Measurements from ENCODE around the gene ZCRB1.
A peak's percentile ranks its signal among the peaks of the same experiment; 100 is the strongest.
"Not testable (repeated sequence)": the region's sequence is repeated elsewhere in the genome, so short reads cannot be mapped to it uniquely, and the experiment has no call there.

The ZCRB1 gene, protein sequence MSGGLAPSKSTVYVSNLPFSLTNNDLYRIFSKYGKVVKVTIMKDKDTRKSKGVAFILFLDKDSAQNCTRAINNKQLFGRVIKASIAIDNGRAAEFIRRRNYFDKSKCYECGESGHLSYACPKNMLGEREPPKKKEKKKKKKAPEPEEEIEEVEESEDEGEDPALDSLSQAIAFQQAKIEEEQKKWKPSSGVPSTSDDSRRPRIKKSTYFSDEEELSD

DNA sequence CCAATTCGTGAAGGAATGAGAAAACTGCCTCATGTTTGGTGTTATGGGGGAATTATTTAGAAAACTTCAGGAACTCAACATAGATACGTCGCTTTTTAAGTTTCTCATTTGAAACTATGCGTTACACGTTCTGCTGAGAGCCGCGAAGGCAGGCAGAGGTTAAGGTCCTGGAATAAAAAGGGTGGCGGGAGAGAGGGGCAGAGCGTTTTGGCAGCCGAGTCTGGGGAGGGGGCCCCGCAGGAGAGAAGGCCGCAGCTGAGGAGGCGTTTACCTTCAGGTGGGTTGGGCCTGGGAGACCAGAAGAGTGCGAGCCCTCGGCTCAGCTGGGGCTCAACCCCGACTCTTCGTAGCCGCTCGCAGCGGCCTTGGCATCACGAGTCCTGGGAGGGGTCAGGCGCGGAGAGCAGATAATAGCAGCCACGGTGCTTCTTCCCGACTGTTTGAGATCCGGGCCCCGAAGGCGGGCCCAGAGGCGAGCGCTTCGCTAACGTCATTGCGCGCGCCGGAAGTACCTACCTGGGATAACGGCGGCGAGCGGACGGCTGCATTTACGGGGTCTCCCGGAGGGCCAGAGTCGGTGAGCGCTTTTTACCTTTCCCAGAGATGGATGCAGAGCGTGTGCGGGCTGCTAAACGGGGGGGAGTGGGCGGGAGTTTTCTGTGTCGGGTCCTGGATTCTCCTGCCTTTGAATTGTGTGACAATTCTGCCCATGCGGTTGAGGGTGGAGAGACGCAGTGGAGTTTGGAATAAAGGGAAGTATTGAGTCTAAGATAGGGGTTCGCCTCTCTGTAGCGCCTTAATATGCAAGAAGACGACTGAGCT is at the start of gene ZCRB1, which contains the start of gene PPHLN1:
TSS of gene ZCRB1 (minus strand) at position 442 of the 822 bp plus-strand sequence. CDS start 1,992 bp downstream, outside the sequence.
TSS of gene PPHLN1 (plus strand) at position 515 of the 822 bp plus-strand sequence. CDS start 9,736 bp downstream, outside the sequence.
- peak; percentile 92 for DNase-seq

DNA sequence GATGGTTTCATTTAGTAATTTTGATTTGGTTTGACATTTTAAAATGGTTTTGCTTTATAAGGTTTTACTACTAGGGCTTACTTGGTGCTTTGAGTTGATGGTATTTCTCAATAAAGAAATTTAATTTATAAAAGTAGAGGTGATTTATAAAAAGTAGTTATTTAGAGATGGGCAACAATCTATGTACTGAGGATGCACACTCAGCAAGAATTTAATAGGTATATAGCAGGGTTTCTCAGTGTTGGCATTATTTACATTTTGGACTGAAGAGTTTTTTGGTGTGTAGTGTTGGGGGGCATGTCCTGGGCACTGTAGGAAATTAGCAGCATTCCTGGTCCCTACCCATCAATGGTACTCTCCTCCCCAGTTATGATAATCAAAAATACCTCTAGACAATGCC is 47.8 kb upstream of the ZCRB1 start:
- DNase-seq: no peak

DNA sequence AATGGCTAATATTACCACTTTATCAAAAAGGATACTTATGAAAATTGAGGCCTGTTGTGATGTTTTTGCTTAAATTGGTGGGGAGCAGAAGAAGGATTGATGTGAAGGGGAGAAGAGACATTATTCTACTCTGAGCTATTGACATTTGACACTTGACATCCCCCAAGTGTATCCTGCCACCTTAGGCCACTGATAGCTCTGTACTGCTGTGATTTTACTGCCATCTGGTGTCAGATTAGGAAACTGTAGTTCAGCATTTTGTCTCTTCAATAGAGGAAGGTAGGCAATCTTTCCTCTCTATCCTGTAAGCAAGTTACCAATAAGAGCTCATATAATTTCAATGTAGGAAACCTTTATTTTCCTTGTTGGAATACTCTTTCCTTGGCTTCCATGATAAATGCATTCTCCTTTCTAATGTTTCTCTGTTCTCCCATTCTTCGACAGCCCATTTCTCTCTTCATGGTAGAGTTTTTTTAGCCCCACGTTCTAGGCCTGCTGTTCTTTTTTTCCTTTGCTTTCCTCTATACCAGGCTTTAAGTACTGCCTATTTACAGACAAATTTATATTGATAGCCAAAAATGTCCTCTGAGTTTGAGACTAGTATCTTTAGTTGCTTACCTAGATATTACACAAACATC is 46.4 kb upstream of the ZCRB1 start:
- DNase-seq: peak; percentile 89

GRCh38 chr12:42370013-42370412 is 44.1 kb upstream of the ZCRB1 start:
- DNase-seq: no peak

DNA sequence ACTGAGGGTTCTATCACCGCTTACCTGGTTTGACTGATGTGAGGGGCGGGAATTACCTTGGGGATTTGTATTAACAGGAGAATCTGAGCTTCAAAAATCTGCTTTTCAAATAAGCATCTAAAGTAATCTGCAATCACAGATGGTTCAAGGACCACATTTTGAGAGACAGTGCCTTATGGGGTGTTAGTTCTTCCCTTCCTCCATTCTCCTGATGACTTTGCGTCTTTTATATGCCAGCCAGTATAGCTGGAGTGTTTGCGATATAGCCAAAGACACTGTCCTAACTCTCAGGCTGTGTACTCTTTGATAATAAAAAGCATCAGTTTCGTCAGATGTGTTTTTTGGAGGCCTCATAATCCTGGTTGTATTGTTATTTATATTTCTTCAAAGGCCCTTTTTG is 39.6 kb upstream of the ZCRB1 start:
- no peak for DNase-seq

DNA sequence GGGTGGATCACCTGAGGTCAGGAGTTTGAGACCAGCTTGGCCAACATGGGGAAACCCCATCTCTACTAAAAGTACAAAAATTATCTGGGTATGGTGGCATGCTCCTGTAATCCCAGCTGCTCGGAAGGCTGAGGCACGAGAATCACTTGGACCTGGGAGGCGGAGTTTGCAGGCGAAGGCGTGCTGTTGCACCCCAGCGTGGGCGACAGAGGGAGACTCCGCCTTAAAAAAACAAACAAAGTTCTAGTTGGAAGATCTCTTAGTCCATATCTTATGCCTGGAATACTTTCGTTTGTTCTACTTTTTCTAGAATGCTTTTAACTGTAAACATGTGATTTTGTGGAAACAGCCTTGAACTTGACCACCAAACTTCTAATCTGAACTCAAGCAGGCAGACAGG is 38.8 kb upstream of the ZCRB1 start:
- no peak for DNase-seq

DNA sequence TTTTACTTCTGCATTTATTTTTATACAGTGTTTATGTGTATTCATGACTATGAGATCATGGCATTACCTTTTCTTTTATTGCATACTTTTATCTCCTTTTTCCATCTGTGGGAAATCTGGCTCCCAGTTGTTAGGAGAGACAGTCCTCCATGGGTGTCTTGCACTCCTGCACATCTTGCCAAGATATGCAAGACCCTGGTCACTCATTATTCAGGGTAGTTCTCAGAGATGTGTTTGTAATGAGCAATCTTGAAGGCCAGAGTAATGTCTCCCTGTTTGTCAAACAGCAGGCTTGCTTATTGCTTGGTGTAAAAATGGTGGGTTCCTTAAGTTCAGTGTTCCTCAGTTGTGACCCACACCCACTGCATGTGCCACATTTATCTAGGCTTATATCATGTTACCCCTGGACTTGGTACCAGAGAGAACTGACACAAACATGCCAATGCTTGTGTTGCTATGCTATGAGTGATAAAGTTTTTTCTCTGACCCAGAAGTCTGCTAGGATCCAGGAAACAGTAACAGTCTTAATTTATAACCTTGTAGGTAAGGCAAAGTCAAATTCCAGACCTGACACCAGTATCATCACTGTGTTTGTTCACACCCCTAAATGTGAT is 36.9 kb upstream of the ZCRB1 start:
- no peak for DNase-seq

DNA sequence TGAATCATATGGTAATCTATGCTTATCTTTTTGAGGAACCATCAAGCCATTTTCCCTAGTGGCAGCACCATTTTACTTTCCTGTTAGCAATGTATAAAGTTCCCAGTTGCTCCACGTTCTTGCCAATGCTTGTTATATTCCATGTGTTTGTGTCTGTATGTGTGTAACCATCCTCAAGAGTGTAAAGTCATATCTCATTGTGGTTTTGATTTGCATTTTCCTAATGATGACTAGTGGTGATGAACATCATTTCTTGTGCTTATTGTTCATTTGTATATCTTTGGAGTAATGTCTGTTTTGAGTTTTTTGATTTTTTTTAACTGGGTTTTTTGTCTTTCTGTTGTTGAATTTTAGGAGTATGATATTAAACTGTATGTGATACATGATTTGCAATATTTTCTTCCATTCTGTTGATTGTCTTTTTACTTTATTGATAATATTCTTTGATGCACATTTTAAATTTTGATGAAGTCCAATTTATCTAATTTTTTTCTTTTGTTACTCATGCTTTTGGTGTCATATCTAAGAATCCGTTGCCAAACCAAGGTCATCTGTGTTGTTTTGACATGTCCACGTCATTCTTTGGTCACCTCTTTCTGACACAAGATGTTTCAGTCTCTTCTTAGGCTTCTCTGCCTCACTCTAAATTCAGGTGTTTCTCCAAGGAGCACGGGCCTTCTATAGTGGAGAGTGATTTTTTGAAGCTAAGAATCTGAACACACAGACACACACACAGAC is 36.2 kb upstream of the ZCRB1 start:
- DNase-seq: no peak

DNA sequence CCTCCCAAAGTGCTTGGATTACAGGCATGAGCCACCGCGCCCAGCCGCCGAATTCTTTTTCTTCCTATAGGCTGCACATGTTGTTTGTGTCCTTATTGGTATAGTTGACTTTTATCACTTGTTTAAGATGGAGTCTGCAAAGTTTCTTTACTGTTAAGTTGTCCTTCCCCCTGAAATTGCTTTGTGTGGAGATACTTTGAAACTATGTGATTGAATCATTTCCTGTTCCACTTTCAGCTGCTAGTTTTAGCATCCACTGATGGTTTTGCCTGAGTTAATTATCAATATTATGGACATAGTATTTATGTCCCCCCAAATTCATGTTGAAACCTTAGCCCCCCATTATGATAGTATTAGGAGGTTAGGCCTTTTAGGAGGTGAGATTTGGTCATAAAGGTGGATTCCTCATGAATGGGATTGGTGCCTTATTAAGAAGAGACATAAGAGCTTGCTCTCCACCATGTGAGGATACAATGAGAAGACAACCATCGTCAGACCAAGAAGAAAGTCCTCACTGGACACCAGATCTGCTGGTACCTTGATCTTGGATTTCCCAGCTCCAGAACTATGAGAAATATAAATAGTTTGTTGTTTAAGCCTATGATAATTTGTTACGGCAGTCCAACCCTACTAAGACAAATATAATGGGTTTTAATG is 35.0 kb upstream of the ZCRB1 start:
- no peak for DNase-seq

GRCh38 chr12:42356344-42356743 is 30.4 kb upstream of the ZCRB1 start:
- no peak for DNase-seq

DNA sequence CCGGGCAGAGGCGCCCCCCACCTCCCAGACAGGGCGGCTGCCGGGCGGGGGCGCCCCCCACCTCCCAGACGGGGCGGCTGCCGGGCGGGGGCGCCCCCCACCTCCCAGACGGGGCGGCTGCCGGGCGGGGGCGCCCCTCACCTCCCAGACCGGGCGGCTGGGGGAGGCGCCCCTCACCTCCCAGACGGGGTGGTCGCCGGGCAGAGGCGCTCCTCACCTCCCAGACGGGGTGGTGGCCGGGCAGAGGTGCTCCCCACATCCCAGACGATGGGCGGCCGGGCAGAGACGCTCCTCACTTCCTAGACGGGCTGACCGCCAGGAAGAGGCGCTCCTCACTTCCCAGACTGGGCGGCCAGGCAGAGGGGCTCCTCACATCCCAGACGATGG is 24.1 kb upstream of the ZCRB1 start:
- DNase-seq: not testable (repeated sequence)

DNA sequence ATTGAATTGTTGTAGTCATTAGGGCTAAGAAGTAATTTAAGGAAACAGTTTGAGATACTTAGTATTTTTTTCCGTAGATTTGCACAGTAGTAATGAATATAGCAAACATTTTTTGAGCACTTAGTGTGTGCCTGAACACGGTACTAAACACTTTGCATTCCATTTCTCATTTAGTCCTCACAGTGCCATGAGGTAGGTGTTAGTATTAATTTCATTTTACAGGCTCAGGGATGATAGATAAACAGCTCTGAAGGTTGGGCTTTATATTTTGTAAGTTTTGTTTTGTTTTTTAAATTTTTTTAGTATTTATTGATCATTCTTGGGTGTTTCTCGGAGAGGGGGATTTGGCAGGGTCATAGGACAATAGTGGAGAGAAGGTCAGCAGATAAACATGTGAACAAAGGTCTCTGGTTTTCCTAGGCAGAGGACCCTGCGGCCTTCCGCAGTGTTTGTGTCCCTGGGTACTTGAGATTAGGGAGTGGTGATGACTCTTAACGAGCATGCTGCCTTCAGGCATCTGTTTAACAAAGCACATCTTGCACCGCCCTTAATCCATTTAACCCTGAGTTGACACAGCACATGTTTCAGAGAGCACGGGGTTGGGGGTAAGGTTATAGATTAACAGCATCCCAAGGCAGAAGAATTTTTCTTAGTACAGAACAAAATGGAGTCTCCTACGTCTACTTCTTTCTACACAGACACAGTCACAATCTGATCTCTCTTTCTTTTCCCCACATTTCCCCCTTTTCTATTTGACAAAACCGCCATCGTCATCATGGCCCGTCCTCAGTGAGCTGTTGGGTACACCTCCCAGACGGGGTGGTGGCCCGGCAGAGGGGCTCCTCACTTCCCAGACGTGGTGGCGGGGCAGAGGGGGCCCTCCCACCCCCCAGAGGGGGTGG is 23.5 kb upstream of the ZCRB1 start:
- DNase-seq: not testable (repeated sequence)

DNA sequence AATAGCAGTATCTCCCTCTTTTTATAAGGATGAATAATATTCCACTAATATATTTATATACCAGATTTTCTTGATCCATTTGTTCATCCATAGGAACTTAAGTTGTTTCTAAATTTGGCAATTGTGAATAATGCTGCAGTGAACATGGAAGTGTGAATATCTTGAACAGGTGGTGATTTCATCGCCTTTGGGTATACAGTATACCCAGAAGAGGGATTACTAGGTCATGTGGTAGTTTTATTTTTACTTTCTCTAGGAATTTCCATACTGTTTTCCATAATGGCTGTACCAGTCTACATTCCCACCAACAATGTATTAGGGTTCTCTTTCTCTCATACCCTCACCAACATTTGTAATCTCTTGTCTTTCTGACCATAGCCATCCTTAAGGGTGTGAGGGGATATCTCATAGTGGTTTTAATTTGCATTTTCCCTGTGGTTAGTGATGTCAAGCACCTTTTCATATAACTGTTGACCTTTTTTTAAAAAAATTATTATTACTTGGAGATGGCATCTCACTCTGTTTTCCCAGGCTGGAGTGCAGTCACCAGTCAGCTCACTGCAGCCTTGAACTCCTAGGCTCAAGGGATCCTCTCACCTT is 20.6 kb upstream of the ZCRB1 start:
- no peak for DNase-seq

- DNase-seq: no peak
These were observed 17.8 kb upstream of the ZCRB1 start for GRCh38 chr12:42343721-42344120.

GRCh38 chr12:42342028-42342427 is 16.1 kb upstream of the ZCRB1 start:
- DNase-seq: no peak

DNA sequence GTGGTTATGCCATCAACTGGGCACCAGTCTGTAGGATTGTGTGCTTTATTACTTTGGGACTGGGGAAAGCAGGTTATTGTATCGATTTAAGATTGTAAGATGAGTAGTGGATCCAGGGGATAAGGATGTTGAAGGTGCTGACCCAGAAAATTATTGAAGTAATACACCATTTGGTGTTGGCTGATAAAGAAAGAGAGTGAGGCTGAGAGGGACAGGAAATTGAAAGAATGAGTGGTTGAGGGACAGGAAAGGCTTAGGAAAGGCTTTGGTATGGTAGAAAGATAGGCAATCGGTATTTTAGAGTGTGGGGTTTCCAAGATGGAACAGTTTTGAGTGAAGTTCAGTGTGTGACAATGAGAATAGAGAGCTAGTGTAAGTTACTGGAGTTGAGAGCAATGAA is 12.4 kb upstream of the ZCRB1 start:
- DNase-seq: peak; percentile 18

DNA sequence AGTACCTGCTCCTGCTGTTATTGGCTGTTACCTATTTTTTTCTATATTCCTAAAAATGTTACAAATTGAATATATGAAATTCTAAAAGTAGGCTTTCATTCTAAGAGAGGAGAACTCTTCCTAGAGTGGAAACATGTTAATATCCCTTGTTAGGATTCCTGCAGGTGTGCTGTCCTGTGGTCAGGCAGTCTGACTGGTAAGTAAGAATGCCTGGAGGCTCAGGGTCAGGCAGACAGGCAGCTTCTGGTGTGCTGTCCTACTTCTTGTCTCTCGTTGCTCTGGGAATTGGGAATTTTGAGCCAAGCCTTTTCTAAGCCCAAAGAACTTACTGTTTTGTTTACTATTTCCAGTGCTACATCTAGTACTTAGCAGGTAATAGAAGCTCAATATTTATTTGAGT is 10.4 kb upstream of the ZCRB1 start:
- DNase-seq: no peak

GRCh38 chr12:42332301-42333285 is 6.7 kb upstream of the ZCRB1 start:
- peak; percentile 82 for DNase-seq

DNA sequence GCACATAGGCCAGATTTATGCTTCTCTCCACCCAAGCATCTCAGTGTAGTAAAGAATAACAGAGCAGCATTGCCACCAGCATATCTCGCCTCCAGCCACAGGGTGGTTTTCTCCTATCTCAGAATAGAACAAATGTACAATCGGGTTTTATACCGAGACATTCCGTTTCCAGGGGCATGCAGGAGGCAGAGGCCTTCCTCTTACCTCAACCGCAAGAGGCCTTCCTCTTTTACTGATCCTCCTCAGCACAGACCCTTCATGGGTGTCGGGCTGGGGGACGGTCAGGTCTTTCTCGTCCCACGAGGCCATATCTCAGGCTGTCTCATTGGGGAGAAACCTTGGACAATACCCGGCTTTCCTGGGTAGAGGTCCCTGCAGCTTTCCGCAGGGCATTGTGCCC is 4.2 kb upstream of the ZCRB1 start:
- peak; percentile 55 for DNase-seq

All from OCI-M1 (cell line).